ENCODE results near the gene MXD4. TPM values are rescaled to one million over a fixed set of nuclear protein-coding genes. Genes with fewer than 3 reads are reported as not detected.

MXD4 gene
- total and polyA plus RNA-seq, 2 of the 13 experiments (the other 11 are each of a cell fraction or from before 2014, with no cell fraction given), result 29.0 to 31.3 TPM

- TF ChIP-seq SAFB2 (CRISPR knock-in tag; IDR thresholded peaks at IDR 0.05; ENCODE audit: borderline replicate concordance, low read depth), result no peak
- no peak for TF ChIP-seq SP5 (CRISPR knock-in tag; IDR thresholded peaks at IDR 0.05; ENCODE audit: borderline replicate concordance, low read depth)
- no peak for TF ChIP-seq TRIM22 (IDR thresholded peaks at IDR 0.05)
- TF ChIP-seq MED13 (CRISPR knock-in tag; IDR thresholded peaks at IDR 0.05), result no peak
Measured at GRCh38 chr4:2281575-2282343, 19.9 kb upstream of the MXD4 start (continued).

- H3K36me3 ChIP-seq (replicated peaks in 1 of 2; ENCODE audit: control insufficient read depth in 1 of 2, insufficient read depth in 2 of 2, low read length in 2 of 2), result no peaks in the 10 kb centered on the region
- H3K4me1 ChIP-seq (ENCODE audit: insufficient read depth, low read length), result no peaks in the 10 kb centered on the region
- in situ Hi-C loops (cut with HindIII; ENCODE audit: extremely low pct_ligation_motif_present, low pct_unique_long_range_greater_than_20kb), result no loop called here
- ATAC-seq (no peak), DNase-seq (ENCODE audit: low spot score) (no peak), FAIRE-seq (no peak)
- intact Hi-C loops (cut with micrococcal nuclease; ENCODE audit: unreplicated experiment), result no loop called here
- H3K79me2 ChIP-seq (ENCODE audit: insufficient read depth, low read length), result no peaks in the 10 kb centered on the region
- H3K27me3 ChIP-seq (ENCODE audit: control insufficient read depth in 1 of 2, insufficient read depth in 2 of 2, low read length in 2 of 2), result peaks cover 0 to 7% of the 10 kb centered on the region in 2 experiments; a peak in 3 of 5 replicates
- no peaks in the 10 kb centered on the region for H3K9me3 ChIP-seq (ENCODE audit: low read length)
- TF ChIP-seq CTCF (CRISPR knock-in tag; IDR thresholded peaks at IDR 0.05) (peak; percentile 12; the same call in 1 of the 2 replicates), ZZZ3 (CRISPR knock-in tag; IDR thresholded peaks at IDR 0.05; ENCODE audit: borderline replicate concordance) (no peak), ZBTB8A (CRISPR knock-in tag; IDR thresholded peaks at IDR 0.05; ENCODE audit: borderline replicate concordance, low read depth) (no peak), CHD4 (IDR thresholded peaks at IDR 0.05; ENCODE audit: borderline replicate concordance, low read length) (no peak), KMT2A (CRISPR knock-in tag; IDR thresholded peaks at IDR 0.05) (no peak), SKI (IDR thresholded peaks at IDR 0.05; ENCODE audit: partially characterized antibody) (no peak), DMTF1 (CRISPR knock-in tag; IDR thresholded peaks at IDR 0.05) (no peak)
- H3K27ac ChIP-seq (ENCODE audit: extremely low read length, insufficient read depth, low read length), result no peak overlapping the region
- H4K20me1 ChIP-seq (ENCODE audit: insufficient read depth, low read length), result no peaks in the 10 kb centered on the region
- H2AFZ ChIP-seq (ENCODE audit: low read length), result no peak overlapping the region
- H3K9ac ChIP-seq (ENCODE audit: insufficient read depth, low read depth, low read length), result no peak overlapping the region
- CTCF ChIA-PET (ENCODE audit: low intra/inter-chr PET ratio, low total read pairs), result no interaction called here
- H3K4me3 ChIP-seq (replicated peaks in 1 of 3; ENCODE audit: insufficient read depth in 1 of 3, low read depth in 2 of 3, low read length in 3 of 3), result no peak overlapping the region
- no peak overlapping the region for H3K4me2 ChIP-seq (ENCODE audit: low read depth, low read length)
- no TSS peak for BruUV-seq (replicated peaks)
- 22% methylated on average over 11 of the region's 13 CpGs for WGBS (ENCODE audit: low lambda C conversion rate)
- POLR2A ChIA-PET, result no interaction called here
Measured at GRCh38 chr4:2280531-2281300, 18.8 kb upstream of the MXD4 start.

Data from HepG2 (cell line).